Activated CD4-positive, CD25-positive, alpha-beta regulatory T cell treated with anti-CD3 and anti-CD28 coated beads, Interleukin-2, amount 50 U/mL, for 24 hours (primary cell): ENCODE data around the gene TMEM204.

Experiments used
- ATAC-seq, 2 donors: fragments of 150-1000 bp; cut with Tn5 transposase; one replicate each; pipeline ENCODE4 v1.10.0; 2021; ENCODE audit warnings: mild to moderate bottlenecking in 1 of 2, moderate library complexity in 1 of 2

Gene TMEM204

DNA sequence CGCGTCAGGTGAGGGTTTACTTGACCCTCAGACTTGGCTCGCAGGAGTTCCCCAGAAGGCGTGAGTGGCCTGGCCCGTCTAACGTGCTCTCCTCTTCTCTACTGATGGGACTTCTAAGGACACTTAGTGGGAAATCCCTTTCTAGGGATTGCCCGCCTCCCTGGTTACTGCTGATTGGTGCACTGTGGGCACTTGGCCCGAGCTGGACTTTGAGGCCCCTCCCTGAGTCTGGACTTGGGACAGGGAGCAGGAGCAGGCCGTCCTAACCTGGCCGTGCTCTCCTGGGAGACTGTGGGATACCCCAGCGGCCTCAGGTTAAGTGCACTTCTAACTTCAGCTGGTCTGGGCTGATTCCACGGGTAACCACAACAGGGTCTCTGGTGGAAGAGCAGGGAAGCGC is 63.7 kb downstream of the TMEM204 start:
- ATAC-seq = no peak

GRCh38 chr16:1601031-1601430 is 67.6 kb downstream of the TMEM204 start:
- no peak for ATAC-seq

- no peak for ATAC-seq
These were observed 68.0 kb downstream of the TMEM204 start for GRCh38 chr16:1601489-1601888.

GRCh38 chr16:1602285-1602684 is 68.8 kb downstream of the TMEM204 start:
- ATAC-seq = no peak
